ENCODE results near the gene FOXO4. TPM values are rescaled to one million over a fixed set of nuclear protein-coding genes. Genes with fewer than 3 reads are reported as not detected.

The FOXO4 gene
- total and polyA plus RNA-seq, 2 donors from 2014 or later: 13.1 to 18.6 TPM

DNA sequence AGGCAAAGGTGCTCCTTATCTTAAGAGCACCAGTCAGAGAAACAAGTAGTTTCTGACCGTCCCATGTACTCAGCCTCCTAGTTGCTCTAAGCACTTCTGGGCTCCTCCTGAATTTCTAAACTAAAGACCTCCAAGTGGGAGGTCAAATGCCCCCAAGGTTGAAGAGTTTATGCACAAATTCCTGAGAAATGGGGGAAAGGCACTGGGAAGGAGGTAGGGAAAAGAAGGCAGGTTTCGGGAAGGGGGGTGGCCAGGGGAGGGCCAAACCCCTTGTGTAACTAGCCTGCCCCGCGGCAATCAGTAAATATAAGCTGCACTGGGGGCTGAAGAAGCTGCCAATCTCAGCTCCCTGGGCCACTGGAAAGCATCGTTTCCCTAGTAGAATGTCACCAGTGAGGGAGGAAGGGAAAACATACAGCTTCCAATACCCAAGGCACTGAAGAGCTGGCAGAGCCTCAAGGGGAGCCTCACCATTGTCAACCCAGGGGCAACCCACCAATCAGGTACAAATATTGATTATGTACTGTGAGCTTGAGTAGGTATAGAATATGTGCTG lies 3.4 kb downstream of the FOXO4 start:
- FAIRE-seq (no peak), DNase-seq (no peak)
- Histone ChIP-seq H3K36me3 (ENCODE audit: control insufficient read depth in 2 of 3, insufficient read depth in 3 of 3, low read length in 3 of 3) (no peaks in the 10 kb centered on the region), H3K27me3 (ENCODE audit: control insufficient read depth, insufficient read depth, low read length) (no peaks in the 10 kb centered on the region), H3K4me1 (ENCODE audit: control insufficient read depth in 2 of 3, insufficient read depth in 2 of 3, low read depth in 1 of 3, low read length in 3 of 3) (peaks cover 0 to 2% (median 0%) of the 10 kb centered on the region in 3 donors), H3K27ac (ENCODE audit: low read depth in 2 of 2, low read length in 2 of 2) (no peak overlapping the region), H3K9me3 (ENCODE audit: control insufficient read depth in 2 of 3, insufficient read depth in 1 of 3, low read length in 3 of 3) (no peaks in the 10 kb centered on the region), H3K9ac (ENCODE audit: low read length in 3 of 3) (no peak overlapping the region), H3K4me3 (ENCODE audit: low read length in 3 of 3) (no peak overlapping the region)
- TF ChIP-seq, protein P1, sequence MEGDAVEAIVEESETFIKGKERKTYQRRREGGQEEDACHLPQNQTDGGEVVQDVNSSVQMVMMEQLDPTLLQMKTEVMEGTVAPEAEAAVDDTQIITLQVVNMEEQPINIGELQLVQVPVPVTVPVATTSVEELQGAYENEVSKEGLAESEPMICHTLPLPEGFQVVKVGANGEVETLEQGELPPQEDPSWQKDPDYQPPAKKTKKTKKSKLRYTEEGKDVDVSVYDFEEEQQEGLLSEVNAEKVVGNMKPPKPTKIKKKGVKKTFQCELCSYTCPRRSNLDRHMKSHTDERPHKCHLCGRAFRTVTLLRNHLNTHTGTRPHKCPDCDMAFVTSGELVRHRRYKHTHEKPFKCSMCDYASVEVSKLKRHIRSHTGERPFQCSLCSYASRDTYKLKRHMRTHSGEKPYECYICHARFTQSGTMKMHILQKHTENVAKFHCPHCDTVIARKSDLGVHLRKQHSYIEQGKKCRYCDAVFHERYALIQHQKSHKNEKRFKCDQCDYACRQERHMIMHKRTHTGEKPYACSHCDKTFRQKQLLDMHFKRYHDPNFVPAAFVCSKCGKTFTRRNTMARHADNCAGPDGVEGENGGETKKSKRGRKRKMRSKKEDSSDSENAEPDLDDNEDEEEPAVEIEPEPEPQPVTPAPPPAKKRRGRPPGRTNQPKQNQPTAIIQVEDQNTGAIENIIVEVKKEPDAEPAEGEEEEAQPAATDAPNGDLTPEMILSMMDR (IDR thresholded peaks at IDR 0.05; ENCODE audit: borderline replicate concordance, extremely low read depth, insufficient read depth): no peak
- intact Hi-C loops (cut with DNase I): no loop called here

DNA sequence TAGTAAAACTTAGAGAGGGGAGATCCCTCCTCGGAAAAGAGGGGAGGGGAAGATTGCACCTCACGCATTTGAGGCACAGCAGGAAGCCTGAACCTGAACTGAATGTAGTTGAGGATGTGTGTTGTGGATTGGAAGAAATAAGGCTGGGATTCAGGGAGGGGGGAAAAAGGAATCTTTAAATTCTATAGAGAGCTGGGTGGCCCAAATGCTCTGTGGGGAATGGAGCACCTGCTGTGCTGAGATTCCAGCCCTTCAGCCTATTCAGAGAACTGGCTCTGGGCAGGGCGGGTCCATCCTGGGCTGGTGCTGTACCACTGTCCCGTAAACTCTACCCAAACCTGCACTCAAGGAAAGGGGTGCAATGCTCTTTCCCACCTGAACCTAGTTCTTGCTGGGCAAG lies 4.1 kb downstream of the FOXO4 start:
- intact Hi-C loops (cut with DNase I): no loop called here
- Histone ChIP-seq H3K27me3 (ENCODE audit: control insufficient read depth, insufficient read depth, low read length) (no peaks in the 10 kb centered on the region), H3K9me3 (ENCODE audit: control insufficient read depth in 2 of 3, insufficient read depth in 1 of 3, low read length in 3 of 3) (no peaks in the 10 kb centered on the region), H3K27ac (ENCODE audit: low read depth in 2 of 2, low read length in 2 of 2) (no peak overlapping the region), H3K4me3 (ENCODE audit: low read length in 3 of 3) (no peak overlapping the region), H3K9ac (ENCODE audit: low read length in 3 of 3) (no peak overlapping the region), H3K4me1 (ENCODE audit: control insufficient read depth in 2 of 3, insufficient read depth in 2 of 3, low read depth in 1 of 3, low read length in 3 of 3) (peaks cover 0 to 2% (median 0%) of the 10 kb centered on the region in 3 donors), H3K36me3 (ENCODE audit: control insufficient read depth in 2 of 3, insufficient read depth in 3 of 3, low read length in 3 of 3) (no peaks in the 10 kb centered on the region)
- TF ChIP-seq, protein P1 (IDR thresholded peaks at IDR 0.05; ENCODE audit: borderline replicate concordance, extremely low read depth, insufficient read depth): no peak
- FAIRE-seq: no peak
- no peak for DNase-seq

DNA sequence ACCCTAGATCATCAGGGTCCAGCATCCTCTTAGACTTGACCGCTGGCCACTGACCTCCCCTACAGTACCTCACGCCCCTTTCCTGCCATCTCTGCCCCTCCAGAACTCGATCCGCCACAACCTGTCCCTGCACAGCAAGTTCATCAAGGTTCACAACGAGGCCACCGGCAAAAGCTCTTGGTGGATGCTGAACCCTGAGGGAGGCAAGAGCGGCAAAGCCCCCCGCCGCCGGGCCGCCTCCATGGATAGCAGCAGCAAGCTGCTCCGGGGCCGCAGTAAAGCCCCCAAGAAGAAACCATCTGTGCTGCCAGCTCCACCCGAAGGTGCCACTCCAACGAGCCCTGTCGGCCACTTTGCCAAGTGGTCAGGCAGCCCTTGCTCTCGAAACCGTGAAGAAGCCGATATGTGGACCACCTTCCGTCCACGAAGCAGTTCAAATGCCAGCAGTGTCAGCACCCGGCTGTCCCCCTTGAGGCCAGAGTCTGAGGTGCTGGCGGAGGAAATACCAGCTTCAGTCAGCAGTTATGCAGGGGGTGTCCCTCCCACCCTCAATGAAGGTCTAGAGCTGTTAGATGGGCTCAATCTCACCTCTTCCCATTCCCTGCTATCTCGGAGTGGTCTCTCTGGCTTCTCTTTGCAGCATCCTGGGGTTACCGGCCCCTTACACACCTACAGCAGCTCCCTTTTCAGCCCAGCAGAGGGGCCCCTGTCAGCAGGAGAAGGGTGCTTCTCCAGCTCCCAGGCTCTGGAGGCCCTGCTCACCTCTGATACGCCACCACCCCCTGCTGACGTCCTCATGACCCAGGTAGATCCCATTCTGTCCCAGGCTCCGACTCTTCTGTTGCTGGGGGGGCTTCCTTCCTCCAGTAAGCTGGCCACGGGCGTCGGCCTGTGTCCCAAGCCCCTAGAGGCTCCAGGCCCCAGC lies 5.2 kb downstream of the FOXO4 start:
- FAIRE-seq: no peak
- Histone ChIP-seq H3K27ac (ENCODE audit: low read depth in 2 of 2, low read length in 2 of 2) (no peak overlapping the region), H3K36me3 (ENCODE audit: control insufficient read depth in 2 of 3, insufficient read depth in 3 of 3, low read length in 3 of 3) (no peaks in the 10 kb centered on the region), H3K4me3 (ENCODE audit: low read length in 3 of 3) (no peak overlapping the region), H3K9ac (ENCODE audit: low read length in 3 of 3) (no peak overlapping the region), H3K9me3 (ENCODE audit: control insufficient read depth in 2 of 3, insufficient read depth in 1 of 3, low read length in 3 of 3) (no peaks in the 10 kb centered on the region), H3K27me3 (ENCODE audit: control insufficient read depth, insufficient read depth, low read length) (no peaks in the 10 kb centered on the region), H3K4me1 (ENCODE audit: control insufficient read depth in 2 of 3, insufficient read depth in 2 of 3, low read depth in 1 of 3, low read length in 3 of 3) (peaks cover 0 to 2% (median 0%) of the 10 kb centered on the region in 3 donors)
- DNase-seq: no peak
- TF ChIP-seq, protein P1 (IDR thresholded peaks at IDR 0.05; ENCODE audit: borderline replicate concordance, extremely low read depth, insufficient read depth): no peak
- intact Hi-C loops (cut with DNase I): no loop called here

All from kidney (tissue), 14 donors.